Measurements from ENCODE around the gene CCDC87.

GRCh38 chr11:66541892-66542291 is 51.0 kb downstream of the CCDC87 start:
- TF ChIP-seq CTCF (IDR thresholded peaks at IDR 0.05) (no peak), POLR2A (IDR thresholded peaks at IDR 0.05) (no peak)

Measured in testis (tissue), 2 donors.